ENCODE results near the gene GP5. TPM values are rescaled to one million over a fixed set of nuclear protein-coding genes. Genes with fewer than 3 reads are reported as not detected.
A peak's percentile ranks its signal among the peaks of the same experiment; 100 is the strongest.

Gene GP5
- total and polyA plus RNA-seq, 8 donors = 0.05 to 0.06 TPM; not detected in 6

GRCh38 chr3:194365978-194366490 lies 33.0 kb downstream of the GP5 start:
- Histone ChIP-seq H3K36me3 (no peaks in the 10 kb centered on the region), H3K4me1 (no peaks in the 10 kb centered on the region), H3K9me3 (no peaks in the 10 kb centered on the region), H3K4me3 (no peak overlapping the region), H3K27ac (no peak overlapping the region), H3K27me3 (no peaks in the 10 kb centered on the region)
- no peak for TF ChIP-seq CTCF (IDR thresholded peaks at IDR 0.05)
- 68 to 75% methylated on average over 12 of the region's 12 CpGs for WGBS, 2 donors
- FAIRE-seq (no peak), ATAC-seq (no peak), DNase-seq (no peak)
- intact Hi-C loops (cut with DNase I) = no loop called here

- Histone ChIP-seq H3K9me3 (no peaks in the 10 kb centered on the region), H3K27ac (no peak overlapping the region), H3K4me3 (no peak overlapping the region), H3K36me3 (no peaks in the 10 kb centered on the region), H3K27me3 (no peaks in the 10 kb centered on the region), H3K4me1 (no peaks in the 10 kb centered on the region)
- 72 to 78% methylated on average over 6 of the region's 6 CpGs for WGBS, 2 donors
- no peak for TF ChIP-seq CTCF (IDR thresholded peaks at IDR 0.05)
- DNase-seq (no peak), ATAC-seq (no peak), FAIRE-seq (no peak)
- intact Hi-C loops (cut with DNase I) = no loop called here
Observed at GRCh38 chr3:194365526-194365925, 33.5 kb downstream of the GP5 start.

- DNase-seq (peak in 1 of 6 donors; percentile 27), FAIRE-seq (no peak), ATAC-seq (peak in 2 of 4 donors; percentile 68 to 74)
- WGBS, 2 donors = 48 to 60% methylated on average over 20 of the region's 20 CpGs
- Histone ChIP-seq H3K27me3 (no peaks in the 10 kb centered on the region), H3K4me3 (no peak overlapping the region), H3K36me3 (no peaks in the 10 kb centered on the region), H3K27ac (no peak overlapping the region), H3K9me3 (no peaks in the 10 kb centered on the region), H3K4me1 (no peaks in the 10 kb centered on the region)
- TF ChIP-seq CTCF (IDR thresholded peaks at IDR 0.05) = no peak
- intact Hi-C loops (cut with DNase I) = no loop called here
Observed at GRCh38 chr3:194364652-194365434, 34.2 kb downstream of the GP5 start.

GRCh38 chr3:194364314-194364651 lies 34.8 kb downstream of the GP5 start:
- DNase-seq = no peak
- no peak overlapping the region for H3K4me3 ChIP-seq
- intact Hi-C loops (cut with DNase I) = no loop called here
- no peak for FAIRE-seq
- peak in 1 of 4 donors; percentile 18 for ATAC-seq
- TF ChIP-seq CTCF (IDR thresholded peaks at IDR 0.05) = no peak
- H3K4me1 ChIP-seq = no peaks in the 10 kb centered on the region
- H3K27me3 ChIP-seq = no peaks in the 10 kb centered on the region
- H3K9me3 ChIP-seq = no peaks in the 10 kb centered on the region
- no peak overlapping the region for H3K27ac ChIP-seq
- WGBS, 2 donors = 48 to 60% methylated on average over 3 of the region's 3 CpGs
- H3K36me3 ChIP-seq = no peaks in the 10 kb centered on the region

GRCh38 chr3:194360568-194360967 lies 38.5 kb downstream of the GP5 start:
- Histone ChIP-seq H3K4me3 (no peak overlapping the region), H3K9me3 (no peaks in the 10 kb centered on the region), H3K4me1 (no peaks in the 10 kb centered on the region), H3K27ac (no peak overlapping the region), H3K36me3 (no peaks in the 10 kb centered on the region), H3K27me3 (no peaks in the 10 kb centered on the region)
- intact Hi-C loops (cut with DNase I) = no loop called here
- ATAC-seq = no peak
- no peak for TF ChIP-seq CTCF (IDR thresholded peaks at IDR 0.05)
- 79 to 83% methylated on average over 18 of the region's 18 CpGs for WGBS, 2 donors
- no peak for FAIRE-seq
- DNase-seq = no peak
